ENCODE data around the gene SP100. TPM values are rescaled to one million over a fixed set of nuclear protein-coding genes. Genes with fewer than 3 reads are reported as not detected.
"Not testable (repeated sequence)": the region's sequence is repeated elsewhere in the genome, so short reads cannot be mapped to it uniquely, and the experiment has no call there.

Gene SP100
- total RNA-seq, 1 donor from 2014 or later = 120 TPM

DNA sequence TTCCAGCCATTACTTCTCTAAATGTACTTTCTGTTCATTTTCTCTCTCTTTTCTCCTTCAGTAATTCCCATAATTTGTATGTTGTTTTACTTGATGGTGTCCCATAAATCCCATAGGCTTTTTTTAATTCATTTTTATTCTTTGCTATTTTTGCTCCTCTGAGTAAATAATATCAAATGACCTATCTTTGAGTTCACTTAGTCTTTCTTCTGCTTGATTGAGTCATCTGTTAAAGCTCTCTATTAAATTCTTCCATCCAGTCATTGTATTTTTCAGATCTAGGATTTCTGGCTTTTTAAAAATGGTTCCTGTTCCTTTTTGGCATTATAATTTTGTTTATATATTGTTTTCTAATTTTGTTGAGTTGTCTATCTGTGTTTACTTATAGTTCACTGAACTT, 13.5 kb downstream of the SP100 start:
- Mint-ChIP-seq H3K27me3 (ENCODE audit: unreplicated experiment) (no peaks in the 10 kb centered on the region), H3K27ac (ENCODE audit: unreplicated experiment) (no peak overlapping the region), H3K4me3 (ENCODE audit: unreplicated experiment) (no peak overlapping the region), H3K9me3 (ENCODE audit: unreplicated experiment) (peaks cover 14% of the 10 kb centered on the region), H3K4me1 (ENCODE audit: unreplicated experiment) (peaks cover 42% of the 10 kb centered on the region), H3K36me3 (ENCODE audit: unreplicated experiment) (peaks cover 41% of the 10 kb centered on the region)
- TF ChIP-seq, protein P1, sequence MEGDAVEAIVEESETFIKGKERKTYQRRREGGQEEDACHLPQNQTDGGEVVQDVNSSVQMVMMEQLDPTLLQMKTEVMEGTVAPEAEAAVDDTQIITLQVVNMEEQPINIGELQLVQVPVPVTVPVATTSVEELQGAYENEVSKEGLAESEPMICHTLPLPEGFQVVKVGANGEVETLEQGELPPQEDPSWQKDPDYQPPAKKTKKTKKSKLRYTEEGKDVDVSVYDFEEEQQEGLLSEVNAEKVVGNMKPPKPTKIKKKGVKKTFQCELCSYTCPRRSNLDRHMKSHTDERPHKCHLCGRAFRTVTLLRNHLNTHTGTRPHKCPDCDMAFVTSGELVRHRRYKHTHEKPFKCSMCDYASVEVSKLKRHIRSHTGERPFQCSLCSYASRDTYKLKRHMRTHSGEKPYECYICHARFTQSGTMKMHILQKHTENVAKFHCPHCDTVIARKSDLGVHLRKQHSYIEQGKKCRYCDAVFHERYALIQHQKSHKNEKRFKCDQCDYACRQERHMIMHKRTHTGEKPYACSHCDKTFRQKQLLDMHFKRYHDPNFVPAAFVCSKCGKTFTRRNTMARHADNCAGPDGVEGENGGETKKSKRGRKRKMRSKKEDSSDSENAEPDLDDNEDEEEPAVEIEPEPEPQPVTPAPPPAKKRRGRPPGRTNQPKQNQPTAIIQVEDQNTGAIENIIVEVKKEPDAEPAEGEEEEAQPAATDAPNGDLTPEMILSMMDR (IDR thresholded peaks at IDR 0.05) = no peak
- no peak for DNase-seq (ENCODE audit: extremely low spot score, unreplicated experiment)

DNA sequence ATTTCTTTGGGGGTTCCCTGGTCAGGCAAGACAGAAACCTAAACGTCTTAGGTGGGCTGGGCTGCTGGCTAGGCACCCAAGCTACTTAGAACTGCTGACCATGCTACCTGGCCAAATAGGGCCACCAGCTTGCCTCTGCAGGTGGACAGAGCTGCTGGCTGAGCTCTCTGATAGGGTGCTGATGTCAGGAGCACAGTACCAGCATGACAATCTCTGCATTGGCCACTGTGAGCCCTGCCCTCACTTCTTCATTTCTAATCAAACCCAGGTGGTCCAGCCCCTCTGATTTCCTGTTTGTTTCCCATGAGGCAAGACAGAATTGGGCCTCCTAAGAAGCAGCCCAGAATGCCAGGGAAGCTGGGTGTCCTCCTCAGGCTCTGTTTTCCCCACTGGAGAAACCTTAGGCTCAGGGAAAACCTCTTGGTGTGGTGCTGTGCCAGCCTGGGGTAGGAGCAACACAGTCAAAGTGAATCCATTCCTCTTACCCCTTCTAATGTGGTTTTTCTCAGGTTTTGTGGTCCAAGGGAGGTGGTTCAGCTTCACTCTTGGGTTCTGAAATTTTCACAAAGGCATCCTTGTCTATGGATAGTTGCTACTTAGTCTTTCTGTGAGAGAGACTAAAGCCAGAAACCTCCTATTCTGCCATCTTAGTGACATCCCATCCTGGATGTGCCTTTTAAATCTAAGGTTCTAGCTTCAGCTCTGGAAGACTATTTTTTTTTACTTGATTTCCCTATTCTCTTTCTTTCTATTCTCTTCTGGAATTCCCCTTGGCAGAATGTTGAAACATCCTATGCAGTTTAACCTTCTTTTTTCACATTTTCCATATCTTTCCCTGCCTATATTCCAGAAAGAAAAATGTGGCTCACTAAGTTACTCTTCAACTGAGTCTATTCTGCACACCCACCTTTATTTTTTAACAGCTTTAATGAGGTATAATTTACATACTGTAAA, 15.2 kb downstream of the SP100 start:
- Mint-ChIP-seq H3K27me3 (ENCODE audit: unreplicated experiment) (no peaks in the 10 kb centered on the region), H3K4me1 (ENCODE audit: unreplicated experiment) (peaks cover 38% of the 10 kb centered on the region), H3K36me3 (ENCODE audit: unreplicated experiment) (peaks cover 44% of the 10 kb centered on the region), H3K4me3 (ENCODE audit: unreplicated experiment) (no peak overlapping the region), H3K27ac (ENCODE audit: unreplicated experiment) (peak overlapping the region; percentile 3), H3K9me3 (ENCODE audit: unreplicated experiment) (peaks cover 15% of the 10 kb centered on the region)
- TF ChIP-seq, protein P1 (IDR thresholded peaks at IDR 0.05) = no peak
- DNase-seq (ENCODE audit: extremely low spot score, unreplicated experiment) = no peak

DNA sequence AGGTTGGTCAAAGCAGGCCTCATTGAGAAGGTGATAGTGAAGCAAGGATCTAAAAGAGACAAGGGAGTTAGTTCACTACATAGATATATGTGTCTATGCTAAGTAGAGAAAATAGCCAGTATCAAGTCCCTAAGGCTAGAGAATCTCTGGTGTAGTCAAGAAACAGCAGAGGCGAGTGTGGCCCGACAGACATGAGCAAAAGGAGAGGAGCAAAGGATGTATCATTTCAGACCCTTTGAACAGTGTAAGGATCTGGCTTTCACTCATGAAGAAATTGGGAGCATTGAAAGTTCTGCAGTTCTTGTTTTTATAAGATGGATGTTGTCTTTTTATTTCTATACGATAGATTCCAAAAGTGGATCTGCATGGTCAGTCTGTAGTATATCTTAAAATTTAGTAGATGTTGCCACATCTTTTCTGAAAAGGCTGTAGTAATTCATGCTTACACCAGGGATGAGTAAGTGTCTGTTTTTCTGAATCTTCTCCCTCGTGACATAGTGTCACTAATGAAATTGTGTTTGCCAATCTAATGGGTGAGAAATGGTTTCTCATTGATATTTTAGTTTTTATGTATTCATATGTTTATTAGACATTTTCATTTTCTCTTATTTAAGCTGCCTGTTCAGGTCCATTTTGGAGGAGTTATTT, 18.8 kb downstream of the SP100 start:
- DNase-seq (ENCODE audit: extremely low spot score, unreplicated experiment) = no peak

DNA sequence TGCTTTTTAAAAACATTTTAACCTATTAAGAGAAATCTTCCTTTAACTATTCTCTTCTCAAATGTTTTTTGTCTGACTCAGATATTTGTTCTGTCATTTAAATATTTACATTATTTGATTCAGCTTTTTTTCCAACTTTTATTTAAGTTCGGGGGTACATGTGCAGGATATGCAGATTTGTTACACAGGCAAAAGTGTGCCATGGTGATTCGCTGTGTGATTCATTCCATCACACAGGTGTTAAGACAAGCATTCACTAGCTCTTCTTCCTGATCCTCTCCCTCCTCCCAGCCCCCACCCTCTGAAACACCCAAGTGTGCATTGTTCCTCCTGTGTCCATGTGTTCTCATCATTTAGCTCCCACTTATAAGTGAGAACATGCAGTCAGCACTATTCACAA, 19.4 kb downstream of the SP100 start:
- DNase-seq (ENCODE audit: extremely low spot score, unreplicated experiment) = no peak
- Mint-ChIP-seq H3K9me3 (ENCODE audit: unreplicated experiment) (peaks cover 13% of the 10 kb centered on the region), H3K27me3 (ENCODE audit: unreplicated experiment) (no peaks in the 10 kb centered on the region), H3K4me1 (ENCODE audit: unreplicated experiment) (peaks cover 42% of the 10 kb centered on the region), H3K27ac (ENCODE audit: unreplicated experiment) (no peak overlapping the region), H3K36me3 (ENCODE audit: unreplicated experiment) (peaks cover 39% of the 10 kb centered on the region), H3K4me3 (ENCODE audit: unreplicated experiment) (no peak overlapping the region)
- TF ChIP-seq, protein P1 (IDR thresholded peaks at IDR 0.05) = no peak

More for the DNA sequence above, 18.8 kb downstream of the SP100 start:
- no peak overlapping the region for H3K27ac Mint-ChIP-seq (ENCODE audit: unreplicated experiment)
- no peaks in the 10 kb centered on the region for H3K27me3 Mint-ChIP-seq (ENCODE audit: unreplicated experiment)
- H3K36me3 Mint-ChIP-seq (ENCODE audit: unreplicated experiment) = peaks cover 44% of the 10 kb centered on the region
- peaks cover 39% of the 10 kb centered on the region for H3K4me1 Mint-ChIP-seq (ENCODE audit: unreplicated experiment)
- H3K9me3 Mint-ChIP-seq (ENCODE audit: unreplicated experiment) = peaks cover 13% of the 10 kb centered on the region
- TF ChIP-seq, protein P1 (IDR thresholded peaks at IDR 0.05) = no peak
- no peak overlapping the region for H3K4me3 Mint-ChIP-seq (ENCODE audit: unreplicated experiment)

DNA sequence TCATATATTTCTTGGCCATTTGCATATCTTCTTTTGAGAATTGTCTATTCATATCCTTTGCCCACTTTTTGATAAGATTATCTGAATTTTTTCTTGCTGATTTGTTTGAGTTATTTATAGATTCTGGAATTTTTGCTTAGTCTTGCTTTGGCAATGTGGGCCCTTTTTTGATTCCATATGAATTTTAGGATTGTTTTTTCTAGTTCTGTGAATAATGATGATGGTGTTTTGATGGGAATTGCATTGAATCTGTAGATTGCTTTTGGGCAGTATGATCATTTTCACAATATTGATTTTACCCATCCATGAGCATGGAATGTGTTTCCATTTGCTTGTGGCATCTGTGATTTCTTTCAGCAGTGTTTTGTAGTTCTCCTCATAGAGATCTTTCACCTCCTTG, 23.1 kb downstream of the SP100 start:
- DNase-seq (ENCODE audit: extremely low spot score, unreplicated experiment); H3K4me3 Mint-ChIP-seq (ENCODE audit: unreplicated experiment); H3K9me3 Mint-ChIP-seq (ENCODE audit: unreplicated experiment); H3K27me3 Mint-ChIP-seq (ENCODE audit: unreplicated experiment): not testable (repeated sequence)
- H3K36me3 Mint-ChIP-seq (ENCODE audit: unreplicated experiment) = peaks cover 36% of the 10 kb centered on the region
- H3K27ac Mint-ChIP-seq (ENCODE audit: unreplicated experiment) = peak overlapping the region; percentile 86
- H3K4me1 Mint-ChIP-seq (ENCODE audit: unreplicated experiment) = peaks cover 66% of the 10 kb centered on the region
